SK-N-SH treated with all-trans-retinoic acid at 6 μM for 48 hours (cell line): ENCODE results near the gene FBL.
"Not testable (repeated sequence)": the region's sequence is repeated elsewhere in the genome, so short reads cannot be mapped to it uniquely, and the experiment has no call there.

Source experiments
- ARNTL ChIP-seq: fragments of 450-650 bp; formaldehyde crosslinking; IDR thresholded peaks from 2 replicates; pipeline ENCODE4 v1.5.0; 2020; ENCODE audit warnings: low read depth, mild to moderate bottlenecking, moderate library complexity, borderline replicate concordance
- BACH2 ChIP-seq: fragments of 250-450 bp; sonication (Bioruptor Pico); IDR thresholded peaks from 2 replicates; pipeline ENCODE4 v1.9.0; 2021; ENCODE audit warnings: mild to moderate bottlenecking, borderline replicate concordance
- PPARA ChIP-seq: fragments of 250-450 bp; sonication (Bioruptor Pico); IDR thresholded peaks from 2 replicates; pipeline ENCODE4 v1.5.0; 2020; ENCODE audit warnings: mild to moderate bottlenecking, borderline replicate concordance
- ZFP3 ChIP-seq: fragments of 250-450 bp; sonication (Bioruptor Pico); IDR thresholded peaks from 2 replicates; pipeline ENCODE4 v1.5.0; 2020; ENCODE audit warnings: mild to moderate bottlenecking, moderate library complexity
- ZFP30 ChIP-seq: fragments of 450-650 bp; formaldehyde crosslinking; IDR thresholded peaks from 2 replicates; pipeline ENCODE4 v1.5.0; 2022; ENCODE audit warnings: mild to moderate bottlenecking, moderate library complexity

DNA sequence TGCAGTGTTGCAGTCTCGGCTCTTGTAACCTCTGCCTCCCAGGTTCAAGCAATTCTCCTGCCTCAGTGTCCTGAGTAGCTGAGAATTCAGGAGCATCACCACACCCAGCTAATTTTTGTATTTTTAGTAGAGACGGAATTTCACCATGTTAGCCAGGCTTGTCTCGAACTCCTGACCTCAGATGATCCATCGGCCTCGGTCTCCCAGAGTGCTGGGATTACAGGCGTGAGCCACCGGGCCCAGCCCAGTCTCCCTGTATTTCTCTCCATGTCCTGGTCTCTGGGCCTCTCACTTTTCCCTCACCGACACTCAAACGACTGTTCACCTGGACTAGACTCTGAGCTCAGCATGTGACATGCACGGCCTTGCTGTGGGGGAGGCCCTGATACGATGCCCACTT lies 48.9 kb upstream of the FBL start:
- TF ChIP-seq ARNTL (CRISPR knock-in tag); ZFP30 (CRISPR knock-in tag); BACH2; PPARA; ZFP3 (CRISPR knock-in tag): not testable (repeated sequence)
